ENCODE data around the gene DNHD1. TPM values are rescaled to one million over a fixed set of nuclear protein-coding genes. Genes with fewer than 3 reads are reported as not detected.

Gene DNHD1
- total RNA-seq, 1 donor from 2014 or later: 7.0 TPM

DNA sequence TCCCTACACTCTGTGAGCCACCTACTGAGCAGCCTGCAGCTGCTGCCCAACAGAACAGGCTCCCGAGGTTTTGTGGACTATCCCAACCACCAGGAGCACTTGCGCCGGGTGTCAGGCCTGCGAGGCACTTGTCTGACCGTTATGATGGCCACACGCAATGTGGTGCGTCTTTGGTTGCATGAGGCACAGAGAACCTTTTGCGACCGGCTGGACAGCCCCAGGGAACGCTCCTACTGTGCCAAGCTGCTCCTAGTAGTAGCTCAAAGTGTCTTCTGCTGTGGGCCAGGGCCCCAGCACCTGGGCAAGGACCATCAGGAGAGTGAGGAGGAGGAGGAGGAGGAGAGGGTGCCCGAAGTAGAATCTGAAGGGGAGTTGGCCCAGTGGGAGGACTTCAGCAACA is 60.0 kb downstream of the DNHD1 start:
- H3K36me3 Mint-ChIP-seq (ENCODE audit: insufficient read depth): no peaks in the 10 kb centered on the region
- no peak for DNase-seq (ENCODE audit: low spot score, unreplicated experiment)
- no peaks in the 10 kb centered on the region for H3K9me3 Mint-ChIP-seq (ENCODE audit: low read depth)
- H3K4me1 Mint-ChIP-seq (ENCODE audit: low read depth): peaks cover 11% of the 10 kb centered on the region
- TF ChIP-seq, protein P1, sequence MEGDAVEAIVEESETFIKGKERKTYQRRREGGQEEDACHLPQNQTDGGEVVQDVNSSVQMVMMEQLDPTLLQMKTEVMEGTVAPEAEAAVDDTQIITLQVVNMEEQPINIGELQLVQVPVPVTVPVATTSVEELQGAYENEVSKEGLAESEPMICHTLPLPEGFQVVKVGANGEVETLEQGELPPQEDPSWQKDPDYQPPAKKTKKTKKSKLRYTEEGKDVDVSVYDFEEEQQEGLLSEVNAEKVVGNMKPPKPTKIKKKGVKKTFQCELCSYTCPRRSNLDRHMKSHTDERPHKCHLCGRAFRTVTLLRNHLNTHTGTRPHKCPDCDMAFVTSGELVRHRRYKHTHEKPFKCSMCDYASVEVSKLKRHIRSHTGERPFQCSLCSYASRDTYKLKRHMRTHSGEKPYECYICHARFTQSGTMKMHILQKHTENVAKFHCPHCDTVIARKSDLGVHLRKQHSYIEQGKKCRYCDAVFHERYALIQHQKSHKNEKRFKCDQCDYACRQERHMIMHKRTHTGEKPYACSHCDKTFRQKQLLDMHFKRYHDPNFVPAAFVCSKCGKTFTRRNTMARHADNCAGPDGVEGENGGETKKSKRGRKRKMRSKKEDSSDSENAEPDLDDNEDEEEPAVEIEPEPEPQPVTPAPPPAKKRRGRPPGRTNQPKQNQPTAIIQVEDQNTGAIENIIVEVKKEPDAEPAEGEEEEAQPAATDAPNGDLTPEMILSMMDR (IDR thresholded peaks at IDR 0.05; ENCODE audit: unreplicated experiment): no peak
- H3K27me3 Mint-ChIP-seq: no peaks in the 10 kb centered on the region
- no peak overlapping the region for H3K4me3 Mint-ChIP-seq (ENCODE audit: low read depth)
- no peak overlapping the region for H3K27ac Mint-ChIP-seq

DNA sequence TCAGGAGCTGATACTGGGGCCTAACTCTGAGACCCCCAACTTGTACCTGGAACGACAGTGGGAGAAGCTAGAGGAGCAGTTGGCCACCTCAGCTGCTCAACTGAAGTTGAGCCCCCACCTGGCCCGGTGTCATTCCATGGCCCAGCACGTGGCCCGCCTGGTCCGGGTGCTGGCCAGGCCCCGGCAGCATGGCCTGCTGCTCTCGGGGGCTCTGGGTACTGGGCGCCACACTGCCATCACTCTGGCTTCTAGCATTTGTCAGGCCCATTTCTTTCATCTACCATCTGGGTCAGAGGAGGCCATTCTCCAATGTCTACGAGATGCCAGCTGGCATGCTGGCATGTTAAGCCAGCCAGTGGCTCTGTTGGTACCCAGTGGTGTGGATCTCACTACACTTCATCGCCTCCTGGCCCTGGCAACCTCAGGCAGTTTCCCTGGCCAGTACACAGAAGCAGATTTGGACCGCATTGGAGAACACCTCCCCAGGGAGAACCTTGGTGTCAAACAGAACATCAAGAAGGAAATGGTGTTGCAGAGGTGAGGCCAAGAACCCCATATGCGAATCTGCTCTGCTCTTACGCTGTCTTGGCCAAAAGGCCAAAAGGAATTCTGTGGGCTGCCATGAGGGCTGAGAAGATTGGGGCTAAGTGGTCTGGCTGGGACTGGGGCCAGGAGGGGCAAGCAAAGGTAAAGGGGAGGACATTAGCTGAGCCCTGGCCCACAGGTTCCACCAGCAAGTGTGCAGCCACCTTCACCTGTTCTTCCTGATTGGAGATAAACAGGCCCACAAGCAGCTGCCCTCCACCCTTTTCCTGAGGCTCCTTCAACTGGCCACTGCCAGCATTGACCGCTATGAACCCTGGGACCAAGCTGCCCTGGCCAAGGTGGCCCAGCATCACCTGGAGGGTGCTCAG is 60.9 kb downstream of the DNHD1 start:
- Mint-ChIP-seq H3K36me3 (ENCODE audit: insufficient read depth) (no peaks in the 10 kb centered on the region), H3K27ac (no peak overlapping the region), H3K27me3 (no peaks in the 10 kb centered on the region), H3K9me3 (ENCODE audit: low read depth) (no peaks in the 10 kb centered on the region), H3K4me3 (ENCODE audit: low read depth) (no peak overlapping the region), H3K4me1 (ENCODE audit: low read depth) (peaks cover 11% of the 10 kb centered on the region)
- DNase-seq (ENCODE audit: low spot score, unreplicated experiment): no peak
- TF ChIP-seq, protein P1 (IDR thresholded peaks at IDR 0.05; ENCODE audit: unreplicated experiment): no peak

DNA sequence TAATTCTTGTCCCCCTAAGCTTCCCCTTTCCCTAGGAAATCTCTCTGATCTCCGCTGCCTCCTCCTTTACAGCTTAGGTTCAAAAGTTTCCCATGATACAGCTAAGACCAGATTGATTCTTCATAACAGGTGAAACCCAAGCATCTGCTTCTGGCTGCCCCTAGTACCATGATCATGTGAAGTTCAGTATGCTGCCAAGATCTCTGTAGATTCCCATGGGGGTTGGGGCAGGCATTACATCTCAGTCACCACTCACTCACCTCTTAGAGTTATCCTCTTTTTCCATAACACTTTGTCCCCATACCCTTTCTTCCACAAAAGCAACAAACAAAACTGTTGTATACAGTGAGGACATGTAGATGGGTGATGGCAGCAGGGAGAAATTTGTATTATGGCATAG is 62.3 kb downstream of the DNHD1 start:
- Mint-ChIP-seq H3K36me3 (ENCODE audit: insufficient read depth) (no peaks in the 10 kb centered on the region), H3K4me1 (ENCODE audit: low read depth) (peaks cover 7% of the 10 kb centered on the region), H3K9me3 (ENCODE audit: low read depth) (no peaks in the 10 kb centered on the region), H3K27ac (no peak overlapping the region), H3K4me3 (ENCODE audit: low read depth) (no peak overlapping the region), H3K27me3 (no peaks in the 10 kb centered on the region)
- no peak for DNase-seq (ENCODE audit: low spot score, unreplicated experiment)
- TF ChIP-seq, protein P1 (IDR thresholded peaks at IDR 0.05; ENCODE audit: unreplicated experiment): no peak

DNA sequence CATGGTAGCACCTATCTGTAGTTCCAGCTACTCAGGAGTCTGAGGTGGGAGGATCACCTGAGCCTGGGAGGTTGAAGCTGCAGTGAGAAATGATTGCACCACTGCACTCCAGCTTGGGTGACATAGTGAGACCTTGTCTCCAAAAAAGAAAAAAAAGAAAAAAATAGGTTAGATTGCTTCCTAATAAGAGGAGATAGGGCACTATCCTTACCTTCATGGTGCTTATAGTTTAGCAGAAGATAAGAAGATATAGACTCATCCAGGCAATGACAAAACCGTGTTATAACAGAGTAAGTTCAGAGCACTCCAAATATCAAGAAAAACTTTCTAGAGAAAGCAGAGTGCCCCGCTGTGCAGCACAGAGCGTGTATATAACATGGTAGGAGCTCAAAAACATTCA is 64.2 kb downstream of the DNHD1 start:
- Mint-ChIP-seq H3K36me3 (ENCODE audit: insufficient read depth) (no peaks in the 10 kb centered on the region), H3K4me3 (ENCODE audit: low read depth) (no peak overlapping the region), H3K27ac (no peak overlapping the region), H3K9me3 (ENCODE audit: low read depth) (no peaks in the 10 kb centered on the region), H3K27me3 (no peaks in the 10 kb centered on the region), H3K4me1 (ENCODE audit: low read depth) (peaks cover 1% of the 10 kb centered on the region)
- TF ChIP-seq, protein P1 (IDR thresholded peaks at IDR 0.05; ENCODE audit: unreplicated experiment): no peak
- DNase-seq (ENCODE audit: low spot score, unreplicated experiment): no peak

DNA sequence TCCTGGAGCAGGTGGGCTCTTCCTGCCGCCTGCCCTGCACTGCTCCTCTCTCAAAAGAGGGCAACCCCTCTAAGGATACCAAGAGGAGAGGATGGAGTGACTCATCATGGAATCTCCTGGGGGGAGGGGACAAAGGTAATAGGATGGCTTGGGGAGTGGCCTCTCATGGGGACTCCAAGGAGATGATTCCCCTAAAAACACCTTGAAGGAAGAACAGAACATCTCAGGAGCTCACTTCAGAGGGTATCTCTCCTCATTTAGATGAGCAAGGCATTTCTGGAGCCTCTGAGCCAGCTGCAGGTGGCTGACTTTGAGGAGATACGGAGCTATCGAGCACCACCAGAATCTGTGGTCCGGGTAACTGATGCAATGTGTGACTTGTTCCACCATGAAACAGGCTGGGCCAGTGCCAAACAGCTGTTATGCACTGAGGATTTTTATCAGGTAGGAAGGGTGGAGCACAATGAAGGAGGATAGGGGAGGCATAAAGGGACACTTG is 66.1 kb downstream of the DNHD1 start:
- H3K36me3 Mint-ChIP-seq (ENCODE audit: insufficient read depth): no peaks in the 10 kb centered on the region
- DNase-seq (ENCODE audit: low spot score, unreplicated experiment): no peak
- TF ChIP-seq, protein P1 (IDR thresholded peaks at IDR 0.05; ENCODE audit: unreplicated experiment): no peak
- no peak overlapping the region for H3K27ac Mint-ChIP-seq
- H3K27me3 Mint-ChIP-seq: no peaks in the 10 kb centered on the region
- no peaks in the 10 kb centered on the region for H3K9me3 Mint-ChIP-seq (ENCODE audit: low read depth)
- H3K4me3 Mint-ChIP-seq (ENCODE audit: low read depth): no peak overlapping the region
- H3K4me1 Mint-ChIP-seq (ENCODE audit: low read depth): no peaks in the 10 kb centered on the region

Data from progenitor cell of endocrine pancreas (in vitro differentiated cells).